Measurements from ENCODE around the gene AQP3.
A peak's percentile ranks its signal among the peaks of the same experiment; 100 is the strongest.
"Not testable (repeated sequence)": the region's sequence is repeated elsewhere in the genome, so short reads cannot be mapped to it uniquely, and the experiment has no call there.

Gene AQP3

DNA sequence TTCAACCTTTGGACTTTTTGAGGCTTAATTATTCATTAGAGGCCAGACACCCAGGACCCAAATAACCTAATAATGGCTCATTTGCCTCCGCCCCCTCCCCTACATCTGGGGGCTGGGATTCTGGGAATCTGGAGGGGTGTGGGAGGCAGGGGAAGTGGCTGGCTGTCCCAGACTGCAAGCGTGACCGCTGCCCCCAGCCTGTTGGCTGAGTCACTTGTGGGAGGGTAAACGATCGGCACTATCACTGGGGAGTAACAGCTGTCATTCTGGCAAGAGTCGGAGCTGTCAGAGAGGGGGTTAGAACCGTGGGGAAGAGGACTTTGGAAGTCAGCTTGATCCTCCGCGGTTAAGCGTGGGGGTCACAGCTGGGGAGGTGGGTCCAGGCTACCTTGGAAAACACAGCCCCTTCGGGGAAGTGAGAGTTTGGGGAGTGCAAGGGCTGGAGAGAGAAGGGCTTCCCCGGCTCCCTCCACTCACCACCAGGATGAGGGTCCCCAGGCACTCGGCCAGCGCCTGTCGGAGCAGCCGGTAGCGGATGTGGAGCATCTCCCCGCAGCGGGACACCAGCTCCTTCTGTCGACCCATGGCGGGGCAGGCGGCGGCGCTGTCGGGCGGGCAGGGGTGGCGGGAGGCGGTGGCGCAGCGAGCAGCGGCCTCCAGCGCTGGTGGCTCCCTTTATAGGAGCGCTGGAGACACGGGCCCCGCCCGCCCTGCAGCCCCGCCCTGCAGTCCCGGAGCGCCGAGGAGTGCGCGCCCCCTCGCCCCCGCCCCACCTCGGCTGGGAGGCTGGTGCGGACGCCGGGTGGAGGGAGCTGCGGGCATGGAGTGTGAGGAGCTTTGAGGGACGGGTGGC is at the start of gene AQP3:
AQP3 (minus strand) TSS at position 648 of the 853 bp plus-strand sequence; CDS start at position 585, 63 bp downstream.
- H3K4me3 ChIP-seq (ENCODE audit: control insufficient read depth, low read depth, low read length) = peak within 1 kb of the TSS; percentile 33
- DNase-seq (ENCODE audit: low read depth) = peak; percentile 59
- TF ChIP-seq, protein P1, sequence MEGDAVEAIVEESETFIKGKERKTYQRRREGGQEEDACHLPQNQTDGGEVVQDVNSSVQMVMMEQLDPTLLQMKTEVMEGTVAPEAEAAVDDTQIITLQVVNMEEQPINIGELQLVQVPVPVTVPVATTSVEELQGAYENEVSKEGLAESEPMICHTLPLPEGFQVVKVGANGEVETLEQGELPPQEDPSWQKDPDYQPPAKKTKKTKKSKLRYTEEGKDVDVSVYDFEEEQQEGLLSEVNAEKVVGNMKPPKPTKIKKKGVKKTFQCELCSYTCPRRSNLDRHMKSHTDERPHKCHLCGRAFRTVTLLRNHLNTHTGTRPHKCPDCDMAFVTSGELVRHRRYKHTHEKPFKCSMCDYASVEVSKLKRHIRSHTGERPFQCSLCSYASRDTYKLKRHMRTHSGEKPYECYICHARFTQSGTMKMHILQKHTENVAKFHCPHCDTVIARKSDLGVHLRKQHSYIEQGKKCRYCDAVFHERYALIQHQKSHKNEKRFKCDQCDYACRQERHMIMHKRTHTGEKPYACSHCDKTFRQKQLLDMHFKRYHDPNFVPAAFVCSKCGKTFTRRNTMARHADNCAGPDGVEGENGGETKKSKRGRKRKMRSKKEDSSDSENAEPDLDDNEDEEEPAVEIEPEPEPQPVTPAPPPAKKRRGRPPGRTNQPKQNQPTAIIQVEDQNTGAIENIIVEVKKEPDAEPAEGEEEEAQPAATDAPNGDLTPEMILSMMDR (conservative IDR thresholded peaks at IDR 0.05; ENCODE audit: control insufficient read depth, insufficient read depth, low read depth, low read length) = no peak

DNA sequence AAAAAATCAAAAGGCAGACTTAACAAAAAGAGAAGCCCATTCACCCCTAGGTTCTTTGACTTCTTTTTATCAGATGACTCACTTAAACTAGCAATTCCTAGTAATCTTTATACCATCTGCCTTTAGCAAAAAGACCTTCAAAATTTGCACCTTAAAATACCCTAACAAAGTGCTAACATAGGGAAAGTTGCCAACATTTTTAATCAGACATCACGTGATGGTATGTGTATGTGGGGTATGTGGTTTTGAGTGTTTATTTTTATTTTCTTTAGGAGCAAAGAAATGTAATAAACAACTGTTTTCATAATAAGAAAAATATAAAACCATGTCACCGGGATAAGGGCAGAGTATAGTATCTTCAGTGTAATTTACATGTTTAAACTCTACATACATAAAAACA is 46.4 kb upstream of the AQP3 start:
- not testable (repeated sequence) for DNase-seq (ENCODE audit: low read depth)

DNA sequence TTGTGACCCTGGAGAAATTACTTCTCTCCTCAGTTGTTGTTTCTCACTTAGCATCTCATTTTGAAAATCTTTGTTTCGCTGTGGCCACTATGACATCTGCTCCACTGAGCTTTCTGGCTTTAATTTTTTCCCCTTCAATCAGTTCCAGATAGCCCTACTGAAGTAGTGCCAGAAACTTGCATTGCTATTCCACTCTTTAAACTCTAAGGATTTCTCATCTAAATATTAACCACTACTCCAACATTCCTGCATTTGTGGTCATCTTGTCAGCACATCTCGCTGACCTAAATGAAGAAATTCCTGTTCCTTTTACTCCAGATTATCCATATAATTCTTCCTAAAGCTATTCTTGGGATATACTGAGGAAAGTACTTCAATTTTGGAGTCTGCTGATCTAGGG is 41.7 kb upstream of the AQP3 start:
- peak; percentile 76 for DNase-seq (ENCODE audit: low read depth)
- H3K4me3 ChIP-seq (ENCODE audit: control insufficient read depth, low read depth, low read length) = no peak overlapping the region
- TF ChIP-seq, protein P1 (conservative IDR thresholded peaks at IDR 0.05; ENCODE audit: control insufficient read depth, insufficient read depth, low read depth, low read length) = no peak

More for the DNA sequence above, 46.4 kb upstream of the AQP3 start:
- H3K4me3 ChIP-seq (ENCODE audit: control insufficient read depth, low read depth, low read length) = not testable (repeated sequence)

DNA sequence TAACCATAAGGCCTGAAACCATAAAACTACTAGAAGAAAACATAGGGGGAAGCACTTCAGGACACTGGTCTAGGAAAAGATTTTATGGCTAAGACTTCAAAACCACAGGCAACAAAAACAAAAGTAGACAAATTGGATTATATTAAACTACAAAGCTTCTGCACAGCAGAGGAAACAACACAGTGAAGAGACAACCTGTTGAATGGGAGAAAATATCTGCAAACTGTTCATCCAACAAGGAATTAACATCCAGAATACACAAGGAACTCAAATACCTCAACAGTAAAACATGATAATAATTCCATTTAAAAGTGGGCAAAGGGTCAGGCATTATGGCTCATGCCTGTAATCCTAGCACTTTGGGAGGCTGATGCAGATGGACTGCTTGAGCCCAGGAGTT is 37.9 kb upstream of the AQP3 start:
- H3K4me3 ChIP-seq (ENCODE audit: control insufficient read depth, low read depth, low read length); DNase-seq (ENCODE audit: low read depth): not testable (repeated sequence)

DNA sequence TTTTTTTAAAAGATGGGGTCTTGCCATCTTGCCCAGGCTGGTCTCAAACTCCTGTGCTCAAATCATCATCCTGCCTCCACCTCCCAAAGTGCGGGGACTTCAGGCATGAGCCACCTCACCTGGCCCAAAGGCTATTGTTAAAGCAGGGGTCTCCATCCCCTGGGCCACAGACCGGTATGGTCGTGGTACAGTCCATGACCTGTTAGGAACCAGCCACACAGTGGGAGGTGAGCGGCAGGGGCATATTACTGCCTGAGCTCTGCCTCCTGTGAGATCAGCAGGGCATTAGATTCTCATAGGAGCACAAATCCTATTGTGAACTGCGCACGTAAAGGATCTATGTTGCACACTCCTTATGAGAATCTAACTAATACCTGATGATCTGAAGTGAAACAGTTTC is 33.6 kb upstream of the AQP3 start:
- DNase-seq (ENCODE audit: low read depth) = no peak
- TF ChIP-seq, protein P1 (conservative IDR thresholded peaks at IDR 0.05; ENCODE audit: control insufficient read depth, insufficient read depth, low read depth, low read length) = no peak
- no peak overlapping the region for H3K4me3 ChIP-seq (ENCODE audit: control insufficient read depth, low read depth, low read length)

DNA sequence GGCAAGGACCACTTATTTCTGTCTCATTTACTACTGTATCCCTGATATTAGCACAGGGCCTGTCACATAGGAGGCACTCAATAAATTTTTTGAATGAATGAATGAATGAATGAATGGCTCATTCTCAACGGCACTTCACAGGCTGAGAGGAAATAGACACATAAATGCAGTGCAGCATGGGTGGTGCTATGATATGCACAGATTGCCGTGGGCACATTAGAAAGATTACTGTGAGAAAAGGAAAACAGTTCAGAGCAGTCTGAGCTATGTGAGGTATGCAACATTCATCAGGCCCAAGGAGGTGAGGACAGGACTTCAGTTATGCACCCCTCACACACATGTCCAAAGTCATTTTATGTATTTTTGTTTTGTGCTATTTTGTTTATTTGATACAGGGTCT is 32.7 kb upstream of the AQP3 start:
- TF ChIP-seq, protein P1 (conservative IDR thresholded peaks at IDR 0.05; ENCODE audit: control insufficient read depth, insufficient read depth, low read depth, low read length) = no peak
- H3K4me3 ChIP-seq (ENCODE audit: control insufficient read depth, low read depth, low read length) = no peak overlapping the region
- no peak for DNase-seq (ENCODE audit: low read depth)

DNA sequence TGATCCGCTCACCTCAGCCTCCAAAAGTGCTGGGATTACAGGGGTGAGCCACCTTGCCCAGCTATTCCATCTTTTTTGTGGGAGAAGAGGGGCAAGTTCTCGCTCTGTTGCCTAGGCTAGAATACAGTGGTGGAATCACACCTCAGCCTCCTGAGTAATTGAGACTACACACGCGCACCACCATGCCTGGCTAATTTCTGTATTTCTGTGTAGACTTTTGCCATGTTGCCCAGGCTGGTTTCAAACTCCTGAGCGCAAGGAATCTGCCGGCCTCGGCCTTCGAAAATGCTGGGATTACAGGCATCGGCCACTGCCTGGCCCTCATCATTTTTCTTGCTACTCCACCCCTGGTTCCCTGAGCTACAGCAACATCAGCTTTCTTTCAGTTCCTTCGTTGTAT is 29.1 kb upstream of the AQP3 start:
- TF ChIP-seq, protein P1 (conservative IDR thresholded peaks at IDR 0.05; ENCODE audit: control insufficient read depth, insufficient read depth, low read depth, low read length) = no peak
- H3K4me3 ChIP-seq (ENCODE audit: control insufficient read depth, low read depth, low read length) = no peak overlapping the region
- DNase-seq (ENCODE audit: low read depth) = no peak

DNA sequence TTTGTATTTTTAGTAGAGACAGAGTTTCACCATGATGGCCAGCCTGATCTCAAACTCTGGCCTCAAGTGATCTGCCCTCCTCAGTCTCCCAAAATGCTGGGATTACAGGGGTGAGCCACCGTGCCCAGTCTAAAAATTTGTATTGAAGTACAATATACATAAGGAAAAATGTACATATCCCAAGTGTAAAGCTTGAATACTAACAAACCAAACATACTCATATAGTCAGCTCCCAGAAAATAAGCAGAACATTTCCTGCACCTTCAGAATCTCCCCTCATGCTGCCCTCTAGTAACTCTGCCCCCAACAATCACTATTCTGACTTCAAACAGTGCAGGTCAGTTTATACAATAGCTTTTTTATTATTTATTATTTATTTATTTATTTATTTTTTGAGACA is 28.0 kb upstream of the AQP3 start:
- no peak overlapping the region for H3K4me3 ChIP-seq (ENCODE audit: control insufficient read depth, low read depth, low read length)
- no peak for DNase-seq (ENCODE audit: low read depth)
- TF ChIP-seq, protein P1 (conservative IDR thresholded peaks at IDR 0.05; ENCODE audit: control insufficient read depth, insufficient read depth, low read depth, low read length) = no peak

Data from fibroblast of mammary gland (primary cell).